ENCODE results near the gene TUBA4A. TPM values are rescaled to one million over a fixed set of nuclear protein-coding genes. Genes with fewer than 3 reads are reported as not detected.
"Not testable (repeated sequence)": the region's sequence is repeated elsewhere in the genome, so short reads cannot be mapped to it uniquely, and the experiment has no call there.

TUBA4A gene
- polyA plus RNA-seq, 4 donors: 31.7 to 39.1 (median 33.6) TPM

- DNase-seq (ENCODE audit: low read depth in 4 of 4, low spot score in 2 of 4): no peak
Measured at GRCh38 chr2:219271021-219271420, 17.3 kb upstream of the TUBA4A start.

- no peak for DNase-seq (ENCODE audit: low read depth in 4 of 4, low spot score in 2 of 4)
Measured at GRCh38 chr2:219270055-219270372, 16.3 kb upstream of the TUBA4A start.

GRCh38 chr2:219269362-219270054 lies 15.8 kb upstream of the TUBA4A start:
- no peak for DNase-seq (ENCODE audit: low read depth in 4 of 4, low spot score in 2 of 4)

- no peak for DNase-seq (ENCODE audit: low read depth in 4 of 4, low spot score in 2 of 4)
Measured at GRCh38 chr2:219268294-219268693, 14.6 kb upstream of the TUBA4A start.

- DNase-seq (ENCODE audit: low read depth in 4 of 4, low spot score in 2 of 4): no peak
Measured at GRCh38 chr2:219266886-219267285, 13.2 kb upstream of the TUBA4A start.

- DNase-seq (ENCODE audit: low read depth in 4 of 4, low spot score in 2 of 4): no peak
Measured at GRCh38 chr2:219266232-219266631, 12.5 kb upstream of the TUBA4A start.

GRCh38 chr2:219261024-219261855 lies 7.5 kb upstream of the TUBA4A start:
- DNase-seq (ENCODE audit: low read depth in 4 of 4, low spot score in 2 of 4): no peak

GRCh38 chr2:219258942-219259341 lies 5.2 kb upstream of the TUBA4A start:
- not testable (repeated sequence) for DNase-seq (ENCODE audit: low read depth in 4 of 4, low spot score in 2 of 4)

- no peak for DNase-seq (ENCODE audit: low read depth in 4 of 4, low spot score in 2 of 4)
Measured at GRCh38 chr2:219254590-219255201, 978 bp upstream of the TUBA4A start.

- no peak for DNase-seq (ENCODE audit: low read depth in 4 of 4, low spot score in 2 of 4)
Measured at GRCh38 chr2:219252900-219253752, 592 bp downstream of the TUBA4A start, which contains the start of gene TUBA4B. Gene TUBA4B, plus strand, starts transcription at chr2:219253243. Its CDS starts 165 bp downstream, at chr2:219253408.

- no peak for DNase-seq (ENCODE audit: low read depth in 4 of 4, low spot score in 2 of 4)
Measured at GRCh38 chr2:219252570-219252899, 1.2 kb downstream of the TUBA4A start.

GRCh38 chr2:219252084-219252483 lies 1.6 kb downstream of the TUBA4A start:
- DNase-seq (ENCODE audit: low read depth in 4 of 4, low spot score in 2 of 4): no peak

- DNase-seq (ENCODE audit: low read depth in 4 of 4, low spot score in 2 of 4): no peak
Measured at GRCh38 chr2:219251656-219252055, 2.1 kb downstream of the TUBA4A start.

- DNase-seq (ENCODE audit: low read depth in 4 of 4, low spot score in 2 of 4): no peak
Measured at GRCh38 chr2:219250049-219250781, 3.5 kb downstream of the TUBA4A start.

GRCh38 chr2:219249203-219249980 lies 4.3 kb downstream of the TUBA4A start:
- peak in 1 of 4 donors; percentile 29 for DNase-seq (ENCODE audit: low read depth in 4 of 4, low spot score in 2 of 4)

GRCh38 chr2:219248845-219249202 lies 4.9 kb downstream of the TUBA4A start:
- no peak for DNase-seq (ENCODE audit: low read depth in 4 of 4, low spot score in 2 of 4)

GRCh38 chr2:219247678-219248642 lies 5.8 kb downstream of the TUBA4A start:
- DNase-seq (ENCODE audit: low read depth in 4 of 4, low spot score in 2 of 4): no peak

GRCh38 chr2:219246559-219246958 lies 7.2 kb downstream of the TUBA4A start:
- DNase-seq (ENCODE audit: low read depth in 4 of 4, low spot score in 2 of 4): no peak
